Measurements from ENCODE around the gene RRM1. TPM values are rescaled to one million over a fixed set of nuclear protein-coding genes. Genes with fewer than 3 reads are reported as not detected.

RRM1 gene
- total RNA-seq, 4 donors from 2014 or later: 22.3 to 90.8 (median 60.3) TPM

- WGBS, 2 donors: 69 to 78% methylated on average over 4 of the region's 4 CpGs
- Histone ChIP-seq H3K27me3 (no peaks in the 10 kb centered on the region), H3K9me3 (no peaks in the 10 kb centered on the region), H3K36me3 (peaks cover 0 to 16% (median 0%) of the 10 kb centered on the region in 3 donors), H3K4me1 (peaks cover 11 to 57% (median 11%) of the 10 kb centered on the region in 3 donors), H3K4me3 (no peak overlapping the region), H3K27ac (no peak overlapping the region)
- no peak for DNase-seq
- intact Hi-C loops (cut with DNase I): no loop called here
- TF ChIP-seq POLR2A (IDR thresholded peaks at IDR 0.05): no peak
- TF ChIP-seq CTCF (IDR thresholded peaks at IDR 0.05): no peak
Observed at GRCh38 chr11:4098026-4098621, 3.5 kb downstream of the RRM1 start.

- peaks cover 0 to 61% (median 17%) of the 10 kb centered on the region in 3 donors for H3K36me3 ChIP-seq
Observed at GRCh38 chr11:4102711-4103110, 8.1 kb downstream of the RRM1 start.

GRCh38 chr11:4103269-4103668 is 8.7 kb downstream of the RRM1 start:
- Histone ChIP-seq H3K4me3 (no peak overlapping the region), H3K27ac (no peak overlapping the region), H3K9me3 (no peaks in the 10 kb centered on the region), H3K4me1 (peaks cover 0 to 14% (median 0%) of the 10 kb centered on the region in 3 donors), H3K36me3 (peaks cover 0 to 67% (median 17%) of the 10 kb centered on the region in 3 donors), H3K27me3 (no peaks in the 10 kb centered on the region)
- TF ChIP-seq CTCF (IDR thresholded peaks at IDR 0.05) (no peak), POLR2A (IDR thresholded peaks at IDR 0.05) (no peak)
- intact Hi-C loops (cut with DNase I): no loop called here
- no peak for DNase-seq
- 72 to 89% methylated on average over 2 of the region's 2 CpGs for WGBS, 2 donors

More at GRCh38 chr11:4102711-4103110, 8.1 kb downstream of the RRM1 start:
- H3K4me3 ChIP-seq: no peak overlapping the region
- H3K4me1 ChIP-seq: peaks cover 0 to 20% (median 0%) of the 10 kb centered on the region in 3 donors
- intact Hi-C loops (cut with DNase I): no loop called here
- H3K27me3 ChIP-seq: no peaks in the 10 kb centered on the region
- no peak for DNase-seq
- TF ChIP-seq CTCF (IDR thresholded peaks at IDR 0.05): no peak
- TF ChIP-seq POLR2A (IDR thresholded peaks at IDR 0.05): no peak
- no peaks in the 10 kb centered on the region for H3K9me3 ChIP-seq
- WGBS, 2 donors: 87 to 90% methylated on average over 4 of the region's 4 CpGs
- no peak overlapping the region for H3K27ac ChIP-seq

- no peak for DNase-seq
- Histone ChIP-seq H3K27ac (no peak overlapping the region), H3K4me1 (no peaks in the 10 kb centered on the region), H3K4me3 (no peak overlapping the region), H3K27me3 (no peaks in the 10 kb centered on the region), H3K9me3 (no peaks in the 10 kb centered on the region), H3K36me3 (peaks cover 0 to 91% (median 17%) of the 10 kb centered on the region in 3 donors)
- intact Hi-C loops (cut with DNase I): no loop called here
- TF ChIP-seq CTCF (IDR thresholded peaks at IDR 0.05) (no peak), POLR2A (IDR thresholded peaks at IDR 0.05) (no peak)
- 100% methylated on average over 1 of the region's 1 CpG for WGBS, 2 donors
Observed at GRCh38 chr11:4105916-4106315, 11.3 kb downstream of the RRM1 start.

GRCh38 chr11:4111834-4112233 is 17.2 kb downstream of the RRM1 start:
- Histone ChIP-seq H3K27me3 (no peaks in the 10 kb centered on the region), H3K4me3 (no peak overlapping the region), H3K4me1 (no peaks in the 10 kb centered on the region), H3K27ac (no peak overlapping the region), H3K9me3 (no peaks in the 10 kb centered on the region), H3K36me3 (peaks cover 0 to 97% (median 17%) of the 10 kb centered on the region in 3 donors)
- 74 to 100% methylated on average over 4 to 5 of the region's 5 CpGs for WGBS, 2 donors
- TF ChIP-seq CTCF (IDR thresholded peaks at IDR 0.05) (no peak), POLR2A (IDR thresholded peaks at IDR 0.05) (no peak)
- intact Hi-C loops (cut with DNase I): no loop called here
- DNase-seq: no peak
